Calu3 (cell line): ENCODE measurements around the gene JAZF1. TPM values are rescaled to one million over a fixed set of nuclear protein-coding genes. Genes with fewer than 3 reads are reported as not detected.

Experiments
- BruUV-seq: library from RNA; stranded (reverse); fragments of 400-500 nt; replicated peaks from 2 replicates; lab custom pipeline; 2021; lab: Mats Ljungman, UMichigan
- CTCF ChIA-PET: fragments of 300-600 bp; sonication (Branson Sonifier 250); formaldehyde crosslinking; loops from one replicate; lab custom pipeline; 2022; ENCODE audit warnings: antibody characterized with exemption; lab: Charles Lee
- DNase-seq: peaks from one replicate; pipeline ENCODE4 v3.0.0; 2022
- H3K27ac Mint-ChIP-seq: one replicate; pipeline ENCODE4 v1.8.0; 2022; ENCODE audit warnings: mixed read lengths; ENCODE audit not compliant: unreplicated experiment
- H3K27me3 Mint-ChIP-seq: one replicate; pipeline ENCODE4 v1.8.0; 2022; ENCODE audit warnings: mixed read lengths; ENCODE audit not compliant: unreplicated experiment
- H3K36me3 Mint-ChIP-seq: one replicate; pipeline ENCODE4 v1.8.0; 2022; ENCODE audit warnings: mild to moderate bottlenecking, moderate library complexity, mixed read lengths; ENCODE audit not compliant: insufficient read depth, unreplicated experiment
- H3K4me1 Mint-ChIP-seq: one replicate; pipeline ENCODE4 v1.8.0; 2022; ENCODE audit warnings: mild to moderate bottlenecking, low read depth, mixed read lengths; ENCODE audit not compliant: unreplicated experiment
- H3K4me3 Mint-ChIP-seq: one replicate; pipeline ENCODE4 v1.8.0; 2022; ENCODE audit warnings: mild to moderate bottlenecking, low read depth, moderate library complexity, mixed read lengths; ENCODE audit not compliant: unreplicated experiment
- H3K9me3 Mint-ChIP-seq: one replicate; pipeline ENCODE4 v1.8.0; 2022; ENCODE audit warnings: low read depth, mixed read lengths; ENCODE audit not compliant: unreplicated experiment
- intact Hi-C: fragments of 100-400 bp; cut with micrococcal nuclease; formaldehyde crosslinking; loops from one replicate; pipeline ENCODE4 v1.10.0; 2022; ENCODE audit not compliant: unreplicated experiment
- total RNA-seq: library from RNA; stranded (reverse); gene quantifications from 2 replicates; pipeline ENCODE4 v1.2.3, GENCODE V29; 2022
- TF ChIP-seq, protein P1 (sequence below): fragments of 200-600 bp; IDR thresholded peaks from one replicate; pipeline ENCODE4 v1.8.0; 2022; ENCODE audit warnings: antibody characterized with exemption; ENCODE audit not compliant: unreplicated experiment

The JAZF1 gene
- total RNA-seq, 1 experiment from 2014 or later = 10.7 TPM

DNA sequence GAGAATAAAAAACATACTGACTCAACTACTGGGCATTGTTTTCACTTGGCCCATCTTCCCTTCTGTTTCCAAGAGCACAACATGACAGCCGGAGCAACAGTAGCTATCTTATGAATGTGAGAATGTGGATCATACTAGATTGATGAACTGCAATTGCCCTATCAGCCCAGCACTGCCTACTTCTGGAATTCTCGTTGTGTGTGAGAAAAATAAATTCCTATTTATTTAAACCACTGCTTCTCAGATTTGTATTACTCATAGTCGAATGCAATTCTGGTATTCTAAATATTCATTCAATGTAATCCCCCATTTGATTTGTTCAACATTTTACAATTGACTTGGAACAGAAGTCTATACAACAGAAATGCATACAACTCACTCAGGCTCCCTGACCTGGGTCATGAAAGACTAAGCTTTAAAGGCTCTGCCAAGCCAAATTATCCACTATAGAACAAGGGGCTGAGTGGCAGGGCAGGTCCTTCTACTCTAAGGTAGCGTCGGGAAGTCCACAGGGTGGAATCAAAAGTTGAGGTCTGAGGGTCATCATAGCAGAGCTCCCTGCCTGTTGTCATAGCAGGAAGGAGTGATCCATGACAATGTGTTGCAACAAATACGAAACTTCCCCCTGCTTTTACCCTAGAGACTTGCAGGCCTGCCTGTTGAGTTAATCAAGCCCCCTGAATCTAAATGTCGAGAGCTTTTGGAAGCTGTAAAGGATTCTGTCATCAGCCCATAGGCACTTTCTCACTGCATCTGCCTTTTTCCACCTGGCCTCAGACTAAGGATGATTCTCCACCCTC, 12.4 kb upstream of the JAZF1 start:
- intact Hi-C loops = no loop called here
- H3K4me3 Mint-ChIP-seq = no peak overlapping the region
- no TSS peak for BruUV-seq
- CTCF ChIA-PET = interaction anchor here (0.8 to 1.0 kb wide), 2 partner anchors 17 to 1167 kb away, joined by 3 to 4 read pairs; no protein-coding TSS in a partner anchor
- no peak for DNase-seq
- H3K27me3 Mint-ChIP-seq = peaks cover 63% of the 10 kb centered on the region
- H3K36me3 Mint-ChIP-seq = no peaks in the 10 kb centered on the region
- no peak overlapping the region for H3K27ac Mint-ChIP-seq
- no peaks in the 10 kb centered on the region for H3K4me1 Mint-ChIP-seq
- no peaks in the 10 kb centered on the region for H3K9me3 Mint-ChIP-seq
- TF ChIP-seq, protein P1, sequence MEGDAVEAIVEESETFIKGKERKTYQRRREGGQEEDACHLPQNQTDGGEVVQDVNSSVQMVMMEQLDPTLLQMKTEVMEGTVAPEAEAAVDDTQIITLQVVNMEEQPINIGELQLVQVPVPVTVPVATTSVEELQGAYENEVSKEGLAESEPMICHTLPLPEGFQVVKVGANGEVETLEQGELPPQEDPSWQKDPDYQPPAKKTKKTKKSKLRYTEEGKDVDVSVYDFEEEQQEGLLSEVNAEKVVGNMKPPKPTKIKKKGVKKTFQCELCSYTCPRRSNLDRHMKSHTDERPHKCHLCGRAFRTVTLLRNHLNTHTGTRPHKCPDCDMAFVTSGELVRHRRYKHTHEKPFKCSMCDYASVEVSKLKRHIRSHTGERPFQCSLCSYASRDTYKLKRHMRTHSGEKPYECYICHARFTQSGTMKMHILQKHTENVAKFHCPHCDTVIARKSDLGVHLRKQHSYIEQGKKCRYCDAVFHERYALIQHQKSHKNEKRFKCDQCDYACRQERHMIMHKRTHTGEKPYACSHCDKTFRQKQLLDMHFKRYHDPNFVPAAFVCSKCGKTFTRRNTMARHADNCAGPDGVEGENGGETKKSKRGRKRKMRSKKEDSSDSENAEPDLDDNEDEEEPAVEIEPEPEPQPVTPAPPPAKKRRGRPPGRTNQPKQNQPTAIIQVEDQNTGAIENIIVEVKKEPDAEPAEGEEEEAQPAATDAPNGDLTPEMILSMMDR = no peak

DNA sequence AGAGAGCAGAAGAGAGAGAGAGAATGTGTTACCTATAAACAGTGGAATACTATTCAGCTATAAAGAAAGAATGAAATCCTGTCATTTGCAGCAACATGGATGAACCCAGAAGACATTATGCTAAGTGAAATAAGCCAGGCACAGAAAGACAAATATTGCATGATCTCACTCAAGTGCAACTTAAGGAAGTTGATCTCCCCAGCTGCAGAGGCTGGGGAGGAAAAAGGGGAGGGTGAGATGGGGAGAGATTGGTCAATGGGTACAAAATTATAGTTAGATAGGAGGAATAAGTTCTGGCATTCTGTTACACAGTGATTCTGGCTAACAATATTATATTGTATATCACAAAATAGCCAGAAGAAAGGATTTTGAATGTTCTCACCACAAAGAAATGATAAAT, 11.2 kb upstream of the JAZF1 start:
- no peak overlapping the region for H3K27ac Mint-ChIP-seq
- intact Hi-C loops = no loop called here
- H3K9me3 Mint-ChIP-seq = no peaks in the 10 kb centered on the region
- H3K4me3 Mint-ChIP-seq = no peak overlapping the region
- H3K4me1 Mint-ChIP-seq = no peaks in the 10 kb centered on the region
- no peaks in the 10 kb centered on the region for H3K36me3 Mint-ChIP-seq
- CTCF ChIA-PET = interaction anchor here (1.0 kb wide), 1 partner anchor 18 kb away, joined by 3 read pairs; no protein-coding TSS in a partner anchor
- no TSS peak for BruUV-seq
- TF ChIP-seq, protein P1 = no peak
- DNase-seq = no peak
- H3K27me3 Mint-ChIP-seq = peaks cover 58% of the 10 kb centered on the region

GRCh38 chr7:28191184-28191583, 10.6 kb upstream of the JAZF1 start:
- no peak for DNase-seq
- TF ChIP-seq, protein P1 = no peak
- H3K36me3 Mint-ChIP-seq = no peaks in the 10 kb centered on the region
- intact Hi-C loops = no loop called here
- CTCF ChIA-PET = no interaction called here
- no peak overlapping the region for H3K27ac Mint-ChIP-seq
- BruUV-seq = no TSS peak
- no peak overlapping the region for H3K4me3 Mint-ChIP-seq
- no peaks in the 10 kb centered on the region for H3K9me3 Mint-ChIP-seq
- no peaks in the 10 kb centered on the region for H3K4me1 Mint-ChIP-seq
- peaks cover 52% of the 10 kb centered on the region for H3K27me3 Mint-ChIP-seq

- peaks cover 44% of the 10 kb centered on the region for H3K27me3 Mint-ChIP-seq
- TF ChIP-seq, protein P1 = no peak
These were observed 9.6 kb upstream of the JAZF1 start for GRCh38 chr7:28190077-28190710.

More at GRCh38 chr7:28190077-28190710, 9.6 kb upstream of the JAZF1 start:
- Mint-ChIP-seq H3K27ac (no peak overlapping the region), H3K4me3 (no peak overlapping the region), H3K36me3 (no peaks in the 10 kb centered on the region), H3K9me3 (no peaks in the 10 kb centered on the region), H3K4me1 (no peaks in the 10 kb centered on the region)
- CTCF ChIA-PET = interaction anchor here (0.6 kb wide), 1 partner anchor 214 kb away, joined by 4 read pairs; no protein-coding TSS in a partner anchor
- DNase-seq = no peak
- no TSS peak for BruUV-seq
- intact Hi-C loops = no loop called here
